Measurements from ENCODE around the gene IKZF1.

The IKZF1 gene

GRCh38 chr7:50284296-50284695 is 20.2 kb upstream of the IKZF1 start:
- no peak for DNase-seq

DNA sequence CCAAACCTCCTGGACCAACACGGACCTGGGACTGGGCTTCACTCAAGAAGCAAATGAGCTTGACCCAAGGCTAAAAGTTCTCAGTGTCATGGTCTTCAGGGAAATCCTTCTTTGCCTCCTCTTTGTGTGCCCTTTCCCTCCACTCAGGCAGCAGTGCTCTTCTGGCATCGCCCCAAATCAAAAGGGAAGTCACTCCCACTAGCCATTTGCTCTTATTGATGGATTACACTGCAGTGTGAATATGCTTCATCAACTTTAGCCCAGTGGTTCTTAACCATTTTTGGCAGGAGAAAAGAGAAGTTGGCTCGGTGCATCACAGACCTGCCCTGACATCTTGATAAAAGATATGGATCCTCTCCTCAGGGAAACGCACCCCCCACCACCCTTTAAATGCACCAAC is 19.2 kb upstream of the IKZF1 start:
- DNase-seq = no peak

GRCh38 chr7:50287129-50287528 is 17.4 kb upstream of the IKZF1 start:
- DNase-seq = no peak

DNA sequence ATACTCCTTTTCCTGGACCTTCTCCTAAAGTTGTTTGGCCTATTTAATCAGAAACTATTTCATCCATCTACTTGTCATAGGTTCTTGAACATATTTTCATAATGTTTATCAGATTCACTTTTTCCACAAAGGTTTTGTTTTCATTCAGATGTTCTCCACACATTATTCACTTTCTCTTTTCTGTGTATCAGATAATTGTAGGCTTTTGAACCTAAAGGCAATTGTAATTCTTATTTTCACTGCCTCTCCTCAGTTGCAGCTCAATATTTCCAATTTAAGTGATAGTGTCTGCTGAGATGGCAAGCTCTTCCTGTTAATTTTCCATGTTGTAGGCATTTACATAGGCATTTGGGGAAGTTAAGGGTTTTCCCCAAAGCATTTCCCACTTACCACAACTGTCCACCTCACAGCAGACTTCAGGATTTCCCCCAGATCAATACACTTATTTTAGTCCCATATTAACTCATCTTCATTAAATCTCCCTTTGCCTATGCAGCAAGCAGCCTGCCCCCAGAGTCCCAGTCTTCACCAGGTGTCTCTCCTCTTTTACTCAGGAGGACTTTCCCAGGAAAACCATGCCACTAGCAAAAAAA is 12.3 kb upstream of the IKZF1 start:
- no peak for DNase-seq

- DNase-seq = no peak
Observed at GRCh38 chr7:50292763-50293162, 11.8 kb upstream of the IKZF1 start.

GRCh38 chr7:50293509-50294179 is 10.9 kb upstream of the IKZF1 start:
- no peak for DNase-seq

GRCh38 chr7:50295133-50295532 is 9.4 kb upstream of the IKZF1 start:
- DNase-seq = no peak

- no peak for DNase-seq
Observed at GRCh38 chr7:50296799-50297198, 7.7 kb upstream of the IKZF1 start.

DNA sequence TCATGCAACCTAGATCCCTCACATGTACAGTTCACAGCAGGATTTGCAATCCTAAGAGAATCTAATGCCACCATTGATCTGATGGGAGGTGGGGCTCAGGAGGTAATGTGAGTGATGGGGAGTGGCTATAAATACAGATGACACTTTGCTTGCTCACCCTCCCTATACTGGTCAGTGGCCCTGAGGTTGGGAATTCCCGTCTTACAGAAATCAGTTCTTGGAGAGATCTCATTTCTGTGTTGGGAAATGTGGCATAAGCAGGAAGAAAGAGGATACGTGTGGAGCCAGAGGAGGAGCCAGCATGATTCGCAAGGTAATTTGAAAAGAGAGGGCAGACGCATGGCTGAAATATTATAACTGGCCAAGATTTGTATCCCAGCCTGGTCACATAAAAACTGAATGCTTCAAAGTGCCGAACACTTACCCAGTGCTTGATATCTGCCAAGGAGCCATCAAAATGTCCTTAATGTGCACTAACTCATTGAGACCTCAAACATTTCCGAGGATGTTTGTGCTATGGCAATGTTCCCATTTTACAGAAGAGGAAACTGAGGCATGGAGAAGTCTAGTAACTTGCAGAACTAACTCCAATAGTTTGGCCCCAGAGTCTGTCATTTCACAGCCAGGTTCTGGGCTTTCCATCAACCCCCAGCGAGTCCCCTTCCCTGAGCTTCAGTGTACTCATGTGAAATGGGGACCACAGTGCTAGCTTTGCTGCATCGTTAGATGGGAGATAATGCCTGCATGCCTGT is 5.5 kb upstream of the IKZF1 start:
- no peak for DNase-seq

GRCh38 chr7:50300336-50300735 is 4.2 kb upstream of the IKZF1 start:
- no peak for DNase-seq

DNA sequence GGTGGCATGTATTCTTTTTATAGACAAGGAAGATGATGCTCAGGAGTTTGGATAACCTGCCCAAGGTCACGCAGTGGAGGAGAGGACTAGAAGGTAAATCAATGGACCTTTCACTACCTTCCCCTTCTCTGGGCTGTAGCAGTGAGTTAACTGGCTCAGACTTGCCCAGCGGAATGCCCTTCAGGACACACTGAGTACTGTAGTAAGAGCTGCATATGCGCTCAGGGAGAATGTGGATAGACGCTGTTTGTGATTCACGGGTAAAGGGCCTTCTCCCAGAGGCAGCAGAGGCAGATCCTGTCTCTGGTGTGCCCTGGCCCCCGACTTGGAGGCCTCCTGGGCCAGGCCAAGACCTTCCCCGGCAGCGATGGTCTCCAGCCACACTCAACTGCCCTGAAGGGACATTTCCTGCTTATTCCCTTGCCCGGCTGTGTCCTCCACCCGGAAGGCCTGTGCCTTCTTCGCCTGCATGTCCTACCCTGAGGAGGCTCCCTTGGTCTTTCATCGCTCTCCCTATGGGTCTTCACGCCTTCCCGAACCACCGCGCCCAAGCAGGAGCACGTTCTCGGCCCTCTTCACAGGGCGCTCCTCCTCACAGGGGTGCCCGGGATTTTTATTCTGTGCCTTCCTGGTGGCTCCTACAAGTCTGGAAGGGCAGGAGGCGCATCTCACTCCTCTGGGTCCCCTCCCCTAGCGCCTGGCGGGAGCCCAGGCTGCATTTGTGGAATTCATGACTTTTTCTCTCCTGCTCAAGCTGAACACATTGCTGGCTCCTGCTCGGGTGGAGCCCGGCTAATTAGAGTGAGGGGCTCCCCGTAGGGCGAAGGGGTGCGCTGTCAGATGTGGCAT is 1.8 kb upstream of the IKZF1 start:
- no peak for DNase-seq

- DNase-seq = no peak
Observed at GRCh38 chr7:50303335-50304128, 984 bp upstream of the IKZF1 start.

GRCh38 chr7:50304911-50305582 is 531 bp downstream of the IKZF1 start:
- DNase-seq = no peak

DNA sequence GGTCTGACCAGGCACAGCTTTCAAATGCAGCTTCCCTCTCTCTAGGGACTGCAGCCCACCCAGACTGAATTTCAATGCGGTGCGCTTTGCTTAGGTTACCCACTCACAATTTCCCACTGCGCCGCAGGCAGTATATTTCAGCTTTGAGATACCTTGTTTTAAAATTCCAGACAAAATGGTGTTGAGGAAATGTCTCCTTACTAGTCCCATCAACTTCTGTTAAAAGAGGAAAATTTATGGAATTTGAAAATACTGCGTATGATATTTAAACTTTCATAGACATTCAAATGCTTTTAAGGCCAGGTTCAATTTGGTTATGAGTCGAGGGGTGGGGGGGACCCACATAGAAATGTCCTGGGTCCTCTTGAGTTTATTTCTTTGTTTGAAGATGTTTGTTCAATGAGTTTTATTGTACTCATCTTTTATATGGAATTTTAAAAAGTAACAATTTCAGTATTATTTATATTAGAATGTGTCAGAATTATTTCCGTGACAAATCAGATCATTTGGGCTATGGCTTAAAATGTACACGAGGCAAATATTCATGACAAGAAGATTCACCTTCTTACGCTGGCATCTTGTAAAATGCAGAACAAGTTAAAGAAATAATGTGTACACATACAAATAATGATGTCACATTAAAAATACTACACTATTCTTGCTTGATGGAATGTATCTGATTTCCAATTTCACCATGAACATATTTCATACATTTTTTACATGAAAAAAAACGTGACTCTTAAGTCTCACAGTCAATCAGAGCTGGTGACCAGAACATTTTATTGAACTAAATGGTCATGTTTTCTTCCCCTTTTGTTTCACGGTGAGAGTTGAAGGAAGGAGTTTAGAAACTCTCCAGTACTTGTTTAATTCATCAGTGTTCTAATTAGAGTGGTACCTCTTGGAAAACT is 1.3 kb downstream of the IKZF1 start:
- DNase-seq = no peak

GRCh38 chr7:50306494-50307367 is 2.2 kb downstream of the IKZF1 start:
- no peak for DNase-seq

- no peak for DNase-seq
Observed at GRCh38 chr7:50307368-50308032, 3.0 kb downstream of the IKZF1 start.

DNA sequence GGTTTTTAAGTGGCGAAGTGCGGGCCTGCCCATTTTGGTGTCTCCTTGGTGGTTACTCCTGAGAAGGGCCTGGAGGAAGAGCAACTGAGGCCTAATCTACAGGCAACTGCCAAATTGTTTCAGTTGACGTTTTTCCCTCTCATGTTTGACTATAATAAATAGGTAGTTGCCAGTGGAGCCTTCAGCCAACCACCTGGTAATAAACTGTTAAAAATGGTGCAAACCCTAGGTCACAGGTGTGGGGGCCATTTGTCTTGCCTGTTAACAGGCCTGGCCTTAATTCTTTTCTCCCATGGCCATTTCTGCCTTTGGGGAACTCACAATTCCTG is 3.7 kb downstream of the IKZF1 start:
- DNase-seq = no peak

GRCh38 chr7:50308532-50309385 is 4.2 kb downstream of the IKZF1 start:
- no peak for DNase-seq

Measured in NCI-H2081 treated with DMSO at 0.1 percent for 48 hours (cell line).